NCI-H146 (cell line): ENCODE measurements around the gene NRF1.

ENCODE experiments used
- DNase-seq: peaks from one replicate; lab custom pipeline; 2025; lab: John Stamatoyannopoulos, UW

NRF1 gene

GRCh38 chr7:129740574-129741410 lies 129.3 kb downstream of the NRF1 start:
- DNase-seq, result no peak

DNA sequence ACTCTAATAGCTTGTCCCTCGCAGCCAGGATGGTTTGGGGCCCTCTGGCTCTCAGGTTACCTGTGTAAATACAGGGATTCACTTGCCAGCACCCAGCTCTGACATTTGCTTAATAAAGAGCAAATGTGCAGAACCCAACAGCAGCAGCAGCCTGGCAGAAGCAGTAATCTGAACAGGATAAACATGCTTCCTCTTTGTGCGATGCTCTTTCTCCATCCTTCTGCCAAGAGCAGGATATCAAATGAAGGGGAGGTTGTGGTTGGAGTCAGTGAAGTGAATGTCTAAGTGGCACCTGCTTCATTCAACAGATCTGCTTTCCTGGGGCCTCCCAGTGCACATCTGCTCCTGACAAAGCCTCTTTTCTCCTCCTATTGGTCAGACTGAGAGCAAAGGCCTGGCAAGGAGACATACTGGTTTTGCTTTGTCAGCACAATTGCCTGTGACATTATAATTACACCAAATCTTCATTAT lies 130.3 kb downstream of the NRF1 start:
- DNase-seq, result peak; percentile 96

DNA sequence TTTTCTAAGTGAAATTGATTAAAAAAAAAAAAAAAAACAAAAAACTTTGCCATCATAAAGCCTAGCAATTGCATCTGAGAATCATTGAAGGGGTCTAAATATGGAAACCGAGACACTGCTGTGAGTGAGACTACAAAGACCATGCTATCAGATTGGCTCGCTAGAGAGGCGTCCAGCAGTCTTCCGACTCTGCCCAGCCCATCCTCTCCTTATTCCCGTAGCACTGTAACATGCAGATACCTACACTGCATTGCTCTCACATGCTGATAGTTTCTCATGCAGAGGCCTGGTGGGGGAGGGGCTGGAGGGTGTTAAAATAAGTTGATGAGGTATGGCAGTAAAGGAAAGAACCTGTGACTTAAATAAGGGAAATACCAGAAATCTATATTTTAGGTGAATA lies 130.7 kb downstream of the NRF1 start:
- DNase-seq, result peak; percentile 18

GRCh38 chr7:129746857-129747529 lies 135.5 kb downstream of the NRF1 start:
- no peak for DNase-seq

DNA sequence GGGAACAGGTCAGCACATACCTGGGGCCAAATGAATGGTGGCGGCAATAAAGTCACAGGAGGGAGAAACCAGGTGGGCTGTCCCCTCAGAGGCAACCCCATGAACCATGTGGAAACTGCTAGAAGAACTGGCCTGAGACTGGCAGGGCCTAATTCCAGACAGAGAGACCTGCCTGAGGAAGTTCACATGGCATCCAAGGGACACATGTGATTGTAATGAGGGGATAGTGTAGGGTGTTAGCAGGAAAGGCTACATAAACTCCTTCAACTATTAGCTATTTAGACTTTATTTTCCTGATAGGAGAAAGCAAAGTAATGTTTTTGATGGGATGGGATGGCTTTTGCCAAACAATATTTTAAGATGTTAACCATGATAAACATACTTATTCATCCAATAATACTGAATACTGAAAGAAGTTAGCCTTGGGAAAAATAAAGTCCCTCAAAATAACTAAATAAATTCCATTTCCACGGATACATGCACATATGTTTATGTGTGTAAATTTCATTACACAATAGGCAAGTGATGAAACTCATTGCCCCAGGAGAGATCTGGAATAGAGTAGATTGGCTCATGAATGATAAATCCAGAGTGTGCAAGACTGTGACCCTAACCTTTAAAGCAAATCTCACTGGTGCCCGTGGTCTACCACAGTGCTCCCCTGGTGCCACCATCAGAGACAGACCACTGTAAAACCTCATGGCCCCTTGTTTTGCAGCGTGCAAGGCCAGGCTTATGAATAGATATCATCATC lies 137.0 kb downstream of the NRF1 start:
- no peak for DNase-seq

GRCh38 chr7:129750091-129750490 lies 138.6 kb downstream of the NRF1 start:
- no peak for DNase-seq

GRCh38 chr7:129750501-129750900 lies 139.0 kb downstream of the NRF1 start:
- DNase-seq, result no peak

- DNase-seq, result no peak
These were observed 140.4 kb downstream of the NRF1 start for GRCh38 chr7:129751916-129752315.

DNA sequence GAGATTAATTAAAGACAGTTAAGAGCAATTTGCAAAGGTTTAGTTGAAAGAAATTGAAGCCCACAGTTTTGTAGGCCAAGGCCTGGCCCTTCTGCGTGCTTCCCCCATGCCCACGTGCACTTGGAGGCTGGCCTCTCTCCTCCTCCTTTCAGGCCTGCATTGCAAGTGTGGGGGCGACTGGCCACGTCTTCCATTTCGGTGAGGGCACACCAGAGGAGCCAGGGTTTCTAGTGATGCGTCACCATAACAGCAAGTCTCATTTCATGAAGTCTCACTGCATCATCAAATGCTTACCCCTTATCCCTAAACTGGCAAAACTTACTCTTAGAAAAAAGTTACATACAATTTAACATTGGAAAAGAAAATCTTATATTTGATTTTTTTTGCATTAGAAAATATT lies 141.2 kb downstream of the NRF1 start:
- DNase-seq, result no peak

GRCh38 chr7:129754406-129754805 lies 142.9 kb downstream of the NRF1 start:
- no peak for DNase-seq

GRCh38 chr7:129757991-129758390 lies 146.5 kb downstream of the NRF1 start:
- DNase-seq, result no peak

GRCh38 chr7:129762387-129762969 lies 151.0 kb downstream of the NRF1 start:
- DNase-seq, result no peak

GRCh38 chr7:129764247-129765084 lies 152.9 kb downstream of the NRF1 start:
- no peak for DNase-seq

- DNase-seq, result no peak
These were observed 153.8 kb downstream of the NRF1 start for GRCh38 chr7:129765352-129765751.

DNA sequence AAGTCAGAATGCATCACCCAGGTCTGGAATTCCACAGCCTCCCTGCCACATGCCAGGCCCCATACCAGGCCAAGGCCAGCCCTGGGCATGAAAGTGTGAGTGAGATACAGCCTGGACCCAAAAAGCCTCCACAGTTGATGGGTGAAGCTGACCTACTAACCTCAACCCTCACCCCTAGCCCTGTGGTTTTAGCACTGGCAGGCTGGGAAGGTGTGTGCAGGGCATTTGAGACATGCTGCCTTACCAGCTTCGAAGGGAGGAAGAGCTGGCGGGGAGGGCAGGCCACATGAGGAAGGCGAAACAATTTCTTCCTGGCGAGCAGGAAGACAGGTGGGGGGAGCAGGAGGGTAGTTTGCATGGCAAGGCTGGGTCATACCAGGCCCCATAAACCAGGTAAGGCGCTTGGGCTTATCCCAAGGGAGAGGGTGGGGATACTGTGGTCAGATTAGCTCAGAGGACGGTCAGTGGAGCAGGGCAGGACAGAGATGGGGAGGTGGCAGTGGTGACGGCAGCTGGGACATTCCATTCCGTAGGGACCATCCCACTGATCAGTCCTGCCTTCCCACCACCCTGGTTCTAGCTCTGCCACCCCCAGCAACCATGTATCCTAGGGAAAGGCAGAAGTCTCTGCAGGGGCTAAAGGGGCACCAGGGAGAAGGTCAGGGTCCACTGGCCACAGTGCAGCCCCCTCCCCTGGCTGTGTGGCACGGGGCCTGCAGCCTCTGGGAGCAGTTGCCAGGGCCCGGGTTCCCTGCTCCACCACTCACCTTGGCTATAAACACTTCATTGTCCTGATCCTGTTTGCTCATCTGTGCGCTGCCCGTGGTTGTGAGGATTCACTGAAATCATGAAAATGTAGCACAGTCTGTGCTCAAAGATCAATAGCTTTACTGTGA lies 155.8 kb downstream of the NRF1 start:
- no peak for DNase-seq

DNA sequence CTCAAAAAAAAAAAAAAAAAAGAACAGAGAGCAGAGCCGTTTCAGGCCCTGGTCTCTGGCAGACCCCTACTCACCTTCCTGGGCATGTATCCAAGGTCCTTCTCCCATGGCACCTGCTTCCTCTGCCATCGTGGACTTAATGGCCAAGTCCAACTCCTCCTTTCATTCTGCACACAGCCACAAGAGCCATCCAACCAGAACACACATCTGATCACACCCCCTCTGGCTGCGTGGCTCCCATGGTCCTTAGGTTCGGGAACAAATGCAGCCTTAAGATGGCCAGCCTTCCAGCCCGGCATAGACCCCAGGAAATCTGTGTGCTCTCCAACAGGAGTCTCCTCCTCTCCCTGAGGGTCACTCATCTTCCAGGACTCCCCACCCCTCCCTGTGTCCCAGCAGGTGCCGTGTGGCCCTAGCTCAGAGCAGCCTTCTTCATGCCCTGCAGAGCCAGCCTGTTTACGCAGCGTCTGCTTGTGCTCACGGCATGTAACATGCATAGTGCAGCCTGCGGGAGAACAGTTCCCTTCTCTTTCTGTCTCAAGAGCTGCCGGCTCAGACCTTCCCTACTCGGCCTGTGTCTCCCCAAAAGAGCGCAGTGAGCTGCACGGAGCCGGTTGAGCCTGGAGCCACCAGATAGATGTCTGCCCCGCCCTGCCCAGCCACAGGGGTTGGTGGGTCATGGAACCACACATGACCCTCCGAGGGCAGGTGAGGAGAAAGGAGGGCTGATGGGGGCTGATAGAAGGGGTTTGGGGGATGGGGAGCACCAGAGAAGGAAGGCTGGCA lies 157.3 kb downstream of the NRF1 start:
- DNase-seq, result no peak

DNA sequence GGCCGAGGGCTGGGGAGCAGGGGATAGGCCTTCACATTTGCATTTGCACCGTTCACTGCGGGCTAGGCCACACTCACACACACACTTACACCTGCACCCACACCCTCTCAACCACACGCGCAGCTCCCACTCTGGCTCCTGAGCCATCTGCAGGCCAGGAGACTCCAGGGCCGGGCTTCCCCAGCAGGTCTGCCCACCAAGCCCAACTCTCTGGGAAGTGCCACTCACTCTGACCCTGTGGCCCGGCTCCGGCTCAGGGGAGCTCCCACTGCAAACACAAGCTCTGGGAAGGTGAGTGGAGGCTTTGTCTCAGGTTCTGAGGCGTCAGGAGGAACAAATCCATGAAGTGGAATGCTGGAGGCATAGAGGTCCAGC lies 157.9 kb downstream of the NRF1 start:
- DNase-seq, result no peak

DNA sequence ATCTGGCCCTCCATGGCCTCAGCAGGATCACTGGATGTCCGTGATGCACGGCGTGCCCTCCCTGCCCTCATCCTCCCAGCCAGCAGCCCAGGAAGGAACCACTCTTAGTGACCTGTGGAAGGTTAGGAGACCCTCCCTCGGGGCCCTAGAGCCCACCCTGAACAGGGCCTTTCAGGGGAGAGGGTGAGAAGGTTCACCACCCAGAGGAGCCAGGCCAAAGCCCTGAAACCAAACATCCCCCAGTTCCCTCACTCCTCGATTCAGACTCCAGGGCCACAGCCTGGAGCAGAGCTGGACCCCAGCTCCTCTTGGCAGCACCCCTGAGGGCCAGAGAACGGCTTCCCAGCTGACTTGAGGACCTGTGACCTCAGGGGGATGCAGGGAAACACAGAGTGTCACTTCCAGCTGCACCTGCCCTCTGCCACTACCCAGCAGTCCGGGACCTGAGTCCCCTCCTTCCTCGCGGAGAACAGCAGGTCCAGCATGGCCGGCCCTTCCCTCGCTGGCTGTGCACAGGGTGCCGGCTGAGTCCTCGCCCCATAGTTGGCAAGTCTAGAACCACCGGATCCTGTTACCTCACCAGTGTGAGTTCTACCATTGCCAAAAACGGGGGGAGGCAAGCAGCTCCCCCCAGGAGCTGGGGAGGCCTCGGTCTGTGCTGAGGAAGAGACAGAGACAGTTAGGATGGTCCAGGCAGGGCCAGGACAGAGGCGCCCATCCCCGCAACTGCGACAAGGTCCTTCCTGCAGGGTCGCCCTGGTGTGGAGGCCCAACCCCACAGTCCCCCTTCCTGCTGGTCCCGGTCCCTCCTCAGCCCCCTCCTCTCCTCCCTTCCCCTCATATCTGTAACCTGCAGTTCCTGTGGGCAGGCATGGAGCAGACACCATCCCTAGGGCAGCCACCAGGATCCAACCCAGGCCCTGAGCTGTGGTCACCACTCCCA lies 158.6 kb downstream of the NRF1 start:
- no peak for DNase-seq
